ENCODE results near the gene TEP1.

Gene TEP1

DNA sequence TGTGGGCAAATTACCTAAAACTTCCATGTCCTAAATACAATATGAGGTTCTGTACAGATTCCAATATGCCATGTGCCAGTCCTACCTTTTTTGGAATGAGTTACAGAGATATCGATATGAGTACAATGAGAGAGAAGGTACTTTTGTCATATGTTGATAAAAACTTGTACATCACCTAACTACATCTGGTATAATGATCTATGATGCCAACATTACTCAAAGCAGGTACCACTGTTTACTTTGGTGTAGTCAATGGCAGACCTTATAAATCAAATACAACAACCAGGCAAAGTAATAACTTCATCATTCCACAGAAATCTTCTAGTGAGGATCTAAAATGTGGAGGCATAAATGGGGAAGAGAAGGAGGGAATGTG lies 12.7 kb downstream of the TEP1 start:
- TF ChIP-seq, protein P1, sequence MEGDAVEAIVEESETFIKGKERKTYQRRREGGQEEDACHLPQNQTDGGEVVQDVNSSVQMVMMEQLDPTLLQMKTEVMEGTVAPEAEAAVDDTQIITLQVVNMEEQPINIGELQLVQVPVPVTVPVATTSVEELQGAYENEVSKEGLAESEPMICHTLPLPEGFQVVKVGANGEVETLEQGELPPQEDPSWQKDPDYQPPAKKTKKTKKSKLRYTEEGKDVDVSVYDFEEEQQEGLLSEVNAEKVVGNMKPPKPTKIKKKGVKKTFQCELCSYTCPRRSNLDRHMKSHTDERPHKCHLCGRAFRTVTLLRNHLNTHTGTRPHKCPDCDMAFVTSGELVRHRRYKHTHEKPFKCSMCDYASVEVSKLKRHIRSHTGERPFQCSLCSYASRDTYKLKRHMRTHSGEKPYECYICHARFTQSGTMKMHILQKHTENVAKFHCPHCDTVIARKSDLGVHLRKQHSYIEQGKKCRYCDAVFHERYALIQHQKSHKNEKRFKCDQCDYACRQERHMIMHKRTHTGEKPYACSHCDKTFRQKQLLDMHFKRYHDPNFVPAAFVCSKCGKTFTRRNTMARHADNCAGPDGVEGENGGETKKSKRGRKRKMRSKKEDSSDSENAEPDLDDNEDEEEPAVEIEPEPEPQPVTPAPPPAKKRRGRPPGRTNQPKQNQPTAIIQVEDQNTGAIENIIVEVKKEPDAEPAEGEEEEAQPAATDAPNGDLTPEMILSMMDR (conservative IDR thresholded peaks at IDR 0.05): no peak
- no peak for TF ChIP-seq ZFX (IDR thresholded peaks at IDR 0.05)
- H3K27ac ChIP-seq: no peak overlapping the region

DNA sequence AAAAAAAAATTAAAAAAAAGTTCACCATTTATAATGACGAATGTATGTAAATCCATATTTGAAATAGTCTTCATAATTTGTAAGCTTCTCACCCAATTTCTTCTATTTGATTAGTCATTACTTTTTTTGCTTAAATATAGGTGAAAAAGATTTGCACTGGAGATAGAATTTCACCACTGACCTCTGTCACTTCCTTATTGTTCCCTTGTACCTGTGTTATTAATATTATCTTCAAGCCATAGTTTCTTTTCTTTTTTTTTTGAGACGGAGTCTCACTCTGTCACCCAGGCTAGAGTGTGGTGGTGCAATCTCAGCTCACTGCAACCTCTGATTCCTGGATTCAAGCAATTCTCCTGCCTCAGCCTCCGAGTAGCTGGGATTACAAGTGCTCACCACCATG lies 15.8 kb downstream of the TEP1 start:
- no peak overlapping the region for H3K27ac ChIP-seq
- TF ChIP-seq, protein P1 (conservative IDR thresholded peaks at IDR 0.05): no peak
- no peak for TF ChIP-seq ZFX (IDR thresholded peaks at IDR 0.05)

DNA sequence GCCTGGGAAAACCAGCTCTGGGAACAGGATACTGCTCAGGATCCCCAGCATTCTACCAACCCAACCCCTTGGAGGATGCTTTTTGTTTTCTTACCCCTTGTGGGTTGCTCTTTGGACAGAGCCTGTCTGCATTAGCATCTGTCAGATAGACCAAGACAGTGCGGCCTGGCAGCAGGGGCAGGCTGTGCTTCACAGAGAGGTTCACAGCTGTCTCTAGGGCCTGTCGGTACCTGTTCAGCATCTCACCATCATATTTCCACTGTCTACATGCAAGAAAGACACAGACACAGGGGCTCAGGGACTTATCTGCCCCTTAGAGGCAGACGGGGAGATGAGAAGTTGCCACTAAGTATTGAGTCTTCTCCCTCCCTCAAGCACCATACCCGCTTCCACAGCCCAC lies 21.8 kb downstream of the TEP1 start:
- TF ChIP-seq, protein P1 (conservative IDR thresholded peaks at IDR 0.05): no peak
- TF ChIP-seq ZFX (IDR thresholded peaks at IDR 0.05): no peak
- no peak overlapping the region for H3K27ac ChIP-seq

DNA sequence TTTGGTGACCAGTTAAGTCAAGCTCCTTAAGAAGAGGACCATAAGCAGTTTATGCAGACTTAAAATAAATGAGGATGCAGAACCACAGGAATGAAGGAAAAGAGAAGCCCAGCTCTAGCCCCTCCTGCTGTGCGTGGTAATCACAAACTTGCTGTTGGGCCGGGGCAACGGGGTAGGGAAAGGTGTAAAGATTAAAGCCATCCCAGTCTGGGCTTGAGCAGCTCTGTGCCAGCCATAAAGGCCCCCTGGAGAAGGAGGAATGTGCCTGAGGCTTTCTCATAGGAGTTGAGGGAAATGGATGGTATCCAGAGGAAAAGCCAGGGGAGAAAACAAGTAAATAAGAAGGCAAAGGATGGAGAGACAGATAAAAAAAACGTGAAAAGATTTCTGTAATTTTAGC lies 25.1 kb downstream of the TEP1 start:
- no peak overlapping the region for H3K27ac ChIP-seq
- no peak for TF ChIP-seq ZFX (IDR thresholded peaks at IDR 0.05)
- TF ChIP-seq, protein P1 (conservative IDR thresholded peaks at IDR 0.05): no peak

DNA sequence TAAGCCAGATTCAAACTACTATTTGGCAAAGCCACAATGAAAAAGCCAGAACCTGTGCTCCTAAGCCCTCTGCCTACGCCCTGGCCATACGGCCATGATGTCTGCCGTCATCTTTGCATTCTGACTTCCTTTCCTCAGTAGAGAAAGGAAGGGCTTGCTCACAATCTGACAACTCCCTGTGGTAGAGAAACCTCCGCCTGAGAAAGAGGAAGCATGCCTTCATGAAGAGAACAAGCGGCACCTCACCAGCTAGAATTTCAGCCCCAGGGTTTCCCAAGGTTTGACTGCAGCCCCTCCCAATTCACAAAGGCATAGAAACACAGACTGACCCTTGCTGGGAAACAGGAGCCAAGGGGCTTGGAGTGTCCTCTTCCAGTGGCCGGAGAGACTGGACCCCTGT lies 25.7 kb downstream of the TEP1 start:
- TF ChIP-seq, protein P1 (conservative IDR thresholded peaks at IDR 0.05): no peak
- TF ChIP-seq ZFX (IDR thresholded peaks at IDR 0.05): no peak
- H3K27ac ChIP-seq: no peak overlapping the region

DNA sequence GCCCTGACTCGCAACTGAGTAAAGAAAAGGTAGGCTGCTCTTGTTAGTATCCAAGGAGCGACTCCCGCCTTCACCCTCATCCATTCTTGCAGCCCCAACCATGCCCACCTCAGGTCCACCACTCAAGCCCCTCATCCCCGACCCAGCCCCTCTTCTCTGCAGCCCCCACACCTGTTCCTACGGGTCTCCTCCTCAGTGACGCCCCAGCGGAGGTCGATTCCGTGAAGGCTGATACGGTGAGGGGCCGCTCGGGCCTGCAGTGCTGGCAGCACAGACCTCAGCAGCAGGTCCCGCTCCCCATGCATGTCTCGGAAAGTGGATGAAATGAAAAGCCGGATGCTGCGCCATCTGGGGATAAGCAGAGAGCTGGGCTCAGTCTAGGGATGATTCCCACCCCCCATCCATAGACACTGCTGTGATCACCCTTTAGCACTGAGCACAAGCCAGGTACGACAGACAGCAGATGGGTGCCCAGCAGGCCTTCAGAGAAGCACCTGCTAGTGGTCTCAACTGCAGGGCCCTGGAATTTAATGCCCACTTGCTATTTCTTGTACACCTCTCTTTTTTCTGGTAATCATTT lies 26.9 kb downstream of the TEP1 start:
- H3K27ac ChIP-seq: no peak overlapping the region
- no peak for TF ChIP-seq ZFX (IDR thresholded peaks at IDR 0.05)
- TF ChIP-seq, protein P1 (conservative IDR thresholded peaks at IDR 0.05): no peak

DNA sequence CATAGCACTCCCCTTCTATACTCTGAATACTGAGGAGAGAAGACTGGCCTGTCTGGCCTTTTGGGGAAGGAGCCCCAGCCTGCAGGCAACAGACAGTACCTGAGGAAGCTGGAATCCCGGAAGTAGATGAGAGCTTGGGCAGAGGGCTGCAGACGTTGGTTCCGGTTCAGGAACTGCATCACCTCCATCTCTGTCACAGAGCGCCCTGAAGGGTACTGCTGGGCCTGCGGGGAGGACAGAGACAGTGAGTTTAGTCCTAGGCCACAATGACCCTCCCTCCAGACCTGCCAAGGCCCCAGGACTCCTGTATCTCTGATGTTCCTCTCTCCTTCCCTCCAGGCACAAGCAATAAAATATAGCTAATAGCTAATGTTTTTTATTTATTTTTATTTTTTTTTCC lies 28.4 kb downstream of the TEP1 start:
- no peak overlapping the region for H3K27ac ChIP-seq
- TF ChIP-seq, protein P1 (conservative IDR thresholded peaks at IDR 0.05): no peak
- no peak for TF ChIP-seq ZFX (IDR thresholded peaks at IDR 0.05)

Data from C4-2B (cell line).